Ascending aorta (tissue), 2 donors: ENCODE measurements around the gene LCTL. TPM values are rescaled to one million over a fixed set of nuclear protein-coding genes. Genes with fewer than 3 reads are reported as not detected.

Experiments used
- DNase-seq, 2 donors: peaks; one replicate each; pipeline ENCODE4 v3.0.0-alpha.2; 2019; ENCODE audit warnings: low spot score in 2 of 2
- H3K27ac ChIP-seq, 2 donors: fragments of 200-600 bp; sonication (generic); one replicate each; pipeline ENCODE4 v1.5.1; 2016 to 2017; ENCODE audit warnings: mild to moderate bottlenecking in 1 of 2
- H3K27me3 ChIP-seq: fragments of 200-600 bp; sonication (generic); one replicate; pipeline ENCODE4 v1.5.1; 2017
- H3K36me3 ChIP-seq, 2 donors: fragments of 200-600 bp; sonication (generic); one replicate each; pipeline ENCODE4 v1.5.1; 2016
- H3K4me1 ChIP-seq, 2 donors: fragments of 200-600 bp; sonication (generic); one replicate each; pipeline ENCODE4 v1.5.1; 2016 to 2017; ENCODE audit warnings: mild to moderate bottlenecking in 1 of 2
- H3K4me3 ChIP-seq, 2 donors: fragments of 200-600 bp; sonication (generic); one replicate each; pipeline ENCODE4 v1.5.1; 2016 to 2017; ENCODE audit warnings: mild to moderate bottlenecking in 1 of 2
- H3K9me3 ChIP-seq, 2 donors: fragments of 200-600 bp; sonication (generic); one replicate each; pipeline ENCODE4 v1.5.1; 2016
- intact Hi-C: fragments of 100-400 bp; cut with DNase I; formaldehyde crosslinking; loops from one replicate; pipeline ENCODE4 v1.15.1; 2023
- total RNA-seq: library from RNA; depleted of rRNA; stranded (reverse); fragments of >200 nt; gene quantifications from one replicate; pipeline ENCODE4 v1.1.0, GENCODE V29; 2016
- TF ChIP-seq, protein P1 (sequence below), 3 experiments: fragments of 200-600 bp in 2 of 3; fragments of 450-650 bp in 1 of 3; sonication (generic) in 2 of 3; IDR thresholded peaks; one replicate each; pipeline ENCODE4 v1.5.1; 2016 to 2019; ENCODE audit warnings: antibody characterized with exemption in 3 of 3, mild to moderate bottlenecking in 1 of 3, moderate library complexity in 1 of 3

The LCTL gene
- total RNA-seq, 1 donor from 2014 or later, result not detected

DNA sequence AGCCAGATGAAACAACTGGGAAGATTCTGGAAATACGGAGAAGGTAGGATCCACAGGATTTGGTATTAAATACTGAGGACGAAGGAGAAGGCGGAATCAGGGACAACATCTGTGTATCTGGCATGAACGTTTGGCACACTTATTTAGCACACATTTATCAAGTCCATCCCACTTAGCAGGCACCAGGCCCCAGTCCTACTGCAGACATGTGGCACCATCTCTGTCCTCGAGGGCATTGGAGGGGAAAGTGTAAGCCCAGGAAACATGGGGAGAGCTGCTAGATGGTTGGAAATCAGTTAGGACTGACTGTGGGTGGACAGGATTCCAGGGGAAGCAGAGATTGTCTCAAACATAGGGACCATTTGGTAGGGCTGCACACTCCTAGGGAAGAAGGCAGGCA lies 29.0 kb upstream of the LCTL start:
- Histone ChIP-seq H3K4me1 (no peaks in the 10 kb centered on the region), H3K27me3 (no peaks in the 10 kb centered on the region), H3K36me3 (no peaks in the 10 kb centered on the region), H3K4me3 (no peak overlapping the region), H3K9me3 (no peaks in the 10 kb centered on the region), H3K27ac (no peak overlapping the region)
- intact Hi-C loops, result no loop called here
- DNase-seq, result no peak
- TF ChIP-seq, protein P1, sequence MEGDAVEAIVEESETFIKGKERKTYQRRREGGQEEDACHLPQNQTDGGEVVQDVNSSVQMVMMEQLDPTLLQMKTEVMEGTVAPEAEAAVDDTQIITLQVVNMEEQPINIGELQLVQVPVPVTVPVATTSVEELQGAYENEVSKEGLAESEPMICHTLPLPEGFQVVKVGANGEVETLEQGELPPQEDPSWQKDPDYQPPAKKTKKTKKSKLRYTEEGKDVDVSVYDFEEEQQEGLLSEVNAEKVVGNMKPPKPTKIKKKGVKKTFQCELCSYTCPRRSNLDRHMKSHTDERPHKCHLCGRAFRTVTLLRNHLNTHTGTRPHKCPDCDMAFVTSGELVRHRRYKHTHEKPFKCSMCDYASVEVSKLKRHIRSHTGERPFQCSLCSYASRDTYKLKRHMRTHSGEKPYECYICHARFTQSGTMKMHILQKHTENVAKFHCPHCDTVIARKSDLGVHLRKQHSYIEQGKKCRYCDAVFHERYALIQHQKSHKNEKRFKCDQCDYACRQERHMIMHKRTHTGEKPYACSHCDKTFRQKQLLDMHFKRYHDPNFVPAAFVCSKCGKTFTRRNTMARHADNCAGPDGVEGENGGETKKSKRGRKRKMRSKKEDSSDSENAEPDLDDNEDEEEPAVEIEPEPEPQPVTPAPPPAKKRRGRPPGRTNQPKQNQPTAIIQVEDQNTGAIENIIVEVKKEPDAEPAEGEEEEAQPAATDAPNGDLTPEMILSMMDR (IDR thresholded peaks at IDR 0.05), result no peak

DNA sequence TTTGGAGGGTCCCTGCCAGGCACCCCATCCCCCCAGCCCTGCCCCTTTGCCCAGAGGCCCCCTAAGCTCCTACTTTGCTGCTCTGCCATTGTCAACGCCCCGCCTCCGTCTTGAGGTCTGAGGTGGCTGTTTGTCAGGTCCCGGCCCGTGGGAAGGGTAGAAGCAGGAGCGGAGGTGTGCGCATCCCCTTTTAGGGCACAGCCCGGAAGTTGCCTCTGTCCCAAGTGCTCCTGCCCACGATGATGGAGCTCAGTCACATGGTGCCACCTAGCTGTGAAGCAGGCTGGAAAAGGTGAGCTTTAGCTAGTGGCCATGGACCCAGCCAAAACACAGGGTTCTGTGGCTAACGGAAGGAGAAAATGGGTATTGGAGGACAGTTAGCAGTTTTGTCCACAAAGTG lies 28.5 kb upstream of the LCTL start:
- Histone ChIP-seq H3K27ac (no peak overlapping the region), H3K9me3 (no peaks in the 10 kb centered on the region), H3K36me3 (no peaks in the 10 kb centered on the region), H3K27me3 (no peaks in the 10 kb centered on the region), H3K4me3 (no peak overlapping the region), H3K4me1 (no peaks in the 10 kb centered on the region)
- no peak for DNase-seq
- TF ChIP-seq, protein P1 (IDR thresholded peaks at IDR 0.05), result no peak
- intact Hi-C loops, result no loop called here

DNA sequence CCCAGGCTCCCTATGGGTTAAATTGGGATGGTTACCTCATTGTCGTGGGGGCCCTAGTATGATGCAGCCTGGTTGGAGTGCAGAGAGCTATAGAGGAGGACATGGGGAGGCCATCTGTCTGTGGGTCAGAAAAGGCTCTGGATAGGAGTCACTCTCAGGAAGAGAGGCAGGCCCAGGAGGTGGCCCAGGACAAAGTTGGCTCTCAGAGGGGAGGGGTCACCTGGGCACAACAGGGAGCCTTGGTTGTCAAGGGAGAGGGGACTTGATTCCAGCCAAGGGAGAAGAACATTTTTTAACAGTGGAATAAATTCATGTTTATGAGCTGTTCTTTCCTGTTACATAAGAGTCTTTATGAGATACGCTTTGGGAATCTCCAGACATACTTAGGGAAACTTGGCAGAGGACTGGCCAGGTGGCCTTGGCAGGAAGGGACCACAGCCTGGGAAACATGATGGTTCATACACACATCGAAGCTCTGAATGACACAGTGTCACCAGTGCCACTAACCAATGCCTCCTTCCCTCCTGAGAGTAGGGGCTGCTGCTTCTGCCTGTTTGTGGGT lies 27.5 kb upstream of the LCTL start:
- DNase-seq, result no peak
- Histone ChIP-seq H3K27ac (no peak overlapping the region), H3K36me3 (no peaks in the 10 kb centered on the region), H3K9me3 (no peaks in the 10 kb centered on the region), H3K4me1 (no peaks in the 10 kb centered on the region), H3K4me3 (no peak overlapping the region), H3K27me3 (no peaks in the 10 kb centered on the region)
- intact Hi-C loops, result no loop called here
- TF ChIP-seq, protein P1 (IDR thresholded peaks at IDR 0.05), result no peak

DNA sequence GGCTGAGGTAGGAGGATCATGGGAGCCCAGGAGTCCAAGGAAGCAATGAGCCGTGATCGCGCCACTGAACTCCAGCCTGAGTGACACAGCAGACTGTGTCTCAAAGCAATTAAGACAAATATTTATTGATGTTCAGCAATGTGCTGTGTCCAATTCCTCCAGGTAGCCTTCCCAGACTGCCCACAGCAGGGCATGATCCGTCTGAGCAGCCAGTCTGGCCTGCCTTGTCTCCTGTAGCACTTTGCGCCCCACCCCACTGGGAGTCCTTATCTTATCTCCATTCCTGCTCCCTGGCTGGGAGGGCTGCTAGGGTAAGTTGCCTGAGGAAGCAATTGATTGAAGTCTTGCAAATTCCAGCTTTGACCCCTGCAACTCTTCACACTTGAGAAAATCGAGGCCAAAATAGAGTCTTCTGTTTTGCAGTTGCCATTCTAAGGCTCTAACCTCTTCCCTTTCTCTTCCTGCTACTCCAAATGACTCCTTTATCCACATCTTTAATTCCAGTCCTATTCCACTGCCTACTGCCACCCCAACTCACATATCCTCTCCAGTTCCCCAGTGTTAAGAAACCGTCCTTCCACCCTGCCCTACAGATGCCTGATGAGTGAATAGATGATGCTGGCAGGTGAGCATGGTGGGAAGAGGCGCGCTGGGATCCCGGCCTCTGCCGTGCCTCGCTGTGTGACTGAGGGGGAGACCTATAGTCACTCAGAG lies 26.9 kb upstream of the LCTL start:
- no peaks in the 10 kb centered on the region for H3K4me1 ChIP-seq
- no peak for DNase-seq
- no peak overlapping the region for H3K27ac ChIP-seq
- H3K4me3 ChIP-seq, result no peak overlapping the region
- TF ChIP-seq, protein P1 (IDR thresholded peaks at IDR 0.05), result no peak
- no peaks in the 10 kb centered on the region for H3K27me3 ChIP-seq
- intact Hi-C loops, result no loop called here
- H3K9me3 ChIP-seq, result no peaks in the 10 kb centered on the region
- H3K36me3 ChIP-seq, result no peaks in the 10 kb centered on the region

DNA sequence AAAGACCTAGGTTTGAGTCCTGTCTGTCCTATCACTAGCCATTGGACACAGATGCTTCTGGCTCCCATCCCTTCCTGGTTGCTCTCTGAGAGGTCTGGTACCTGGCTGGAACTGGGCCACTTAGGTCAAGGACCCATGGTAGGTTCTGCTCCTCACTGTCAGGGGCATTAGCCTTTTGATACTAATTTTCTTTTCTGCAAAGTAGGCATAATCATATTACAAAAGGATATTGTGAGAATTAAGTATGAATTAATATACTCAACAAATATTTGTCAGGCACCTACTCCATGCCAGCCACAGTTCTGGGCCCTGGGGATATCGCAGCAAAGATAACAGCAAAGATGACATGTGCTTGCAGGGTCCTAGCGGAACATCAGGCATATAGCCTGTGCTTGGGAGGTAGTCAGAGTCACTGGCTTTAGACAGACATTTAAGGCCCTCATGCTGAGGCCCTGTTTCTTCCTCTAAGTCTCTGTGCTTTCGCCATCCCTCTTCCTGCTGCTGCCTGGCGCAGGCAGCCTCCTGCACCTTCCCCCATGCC lies 25.6 kb upstream of the LCTL start:
- H3K27me3 ChIP-seq, result no peaks in the 10 kb centered on the region
- no peaks in the 10 kb centered on the region for H3K36me3 ChIP-seq
- H3K4me1 ChIP-seq, result no peaks in the 10 kb centered on the region
- DNase-seq, result no peak
- H3K9me3 ChIP-seq, result no peaks in the 10 kb centered on the region
- TF ChIP-seq, protein P1 (IDR thresholded peaks at IDR 0.05), result no peak
- no peak overlapping the region for H3K27ac ChIP-seq
- H3K4me3 ChIP-seq, result no peak overlapping the region
- intact Hi-C loops, result no loop called here
